ENCODE measurements around the gene MAST2. TPM values are rescaled to one million over a fixed set of nuclear protein-coding genes. Genes with fewer than 3 reads are reported as not detected.

Gene MAST2
- total and polyA plus RNA-seq, 2 donors (not counting 3 experiments of a cell fraction or from before 2014, with no cell fraction given), result 25.0 to 41.2 TPM

DNA sequence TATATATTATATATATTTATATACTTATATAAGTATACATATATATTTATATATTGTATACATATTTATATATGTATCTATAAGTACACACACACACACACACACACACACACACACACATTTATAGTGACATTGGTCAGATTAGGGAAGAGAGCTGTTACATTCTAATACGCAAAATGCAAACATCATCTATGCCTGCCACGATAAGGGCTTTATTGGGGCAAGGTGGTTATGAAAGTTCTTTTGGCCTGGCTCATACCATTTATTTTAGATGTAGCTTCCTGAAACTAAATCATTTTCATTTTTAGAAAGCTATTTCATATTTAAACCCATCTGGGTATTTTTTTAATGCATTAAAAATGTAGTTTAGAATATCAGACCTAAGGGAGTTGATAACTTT is 82.8 kb downstream of the MAST2 start:
- Histone ChIP-seq H3K9me3 (replicated peaks; ENCODE audit: control insufficient read depth, insufficient read depth, low read length) (no peaks in the 10 kb centered on the region), H3K36me3 (ENCODE audit: control insufficient read depth in 2 of 2, extremely low read depth in 1 of 2, insufficient read depth in 2 of 2, low read length in 2 of 2) (no peaks in the 10 kb centered on the region), H3K27me3 (ENCODE audit: control insufficient read depth in 2 of 2, insufficient read depth in 2 of 2, low read length in 2 of 2) (no peaks in the 10 kb centered on the region), H3K9ac (replicated peaks; ENCODE audit: extremely low read depth, insufficient read depth, low read length) (no peak overlapping the region), H4K20me1 (replicated peaks; ENCODE audit: control insufficient read depth, extremely low read depth, insufficient read depth, low read length) (no peaks in the 10 kb centered on the region), H2AFZ (ENCODE audit: low read depth, low read length) (no peak overlapping the region), H3K4me2 (ENCODE audit: insufficient read depth, low read length) (no peak overlapping the region), H3K27ac (ENCODE audit: insufficient read depth, low read depth, low read length) (no peak overlapping the region), H3K9me1 (replicated peaks; ENCODE audit: control insufficient read depth, extremely low read depth, insufficient read depth, low read length) (no peaks in the 10 kb centered on the region), H3K4me3 (replicated peaks in 1 of 3; ENCODE audit: insufficient read depth in 1 of 3, low read depth in 1 of 3, low read length in 3 of 3) (no peak overlapping the region), H3K4me1 (ENCODE audit: control insufficient read depth, extremely low read depth, insufficient read depth, low read length) (no peaks in the 10 kb centered on the region), H3K79me2 (ENCODE audit: control insufficient read depth, insufficient read depth, low read length) (peaks cover 9% of the 10 kb centered on the region)
- no peak for FAIRE-seq
- DNase-seq (ENCODE audit: low read depth, low spot score), result no peak
- ChIA-PET POLR2A (no interaction called here), CTCF (interaction anchor here (0.9 kb wide), 2 partner anchors 35 to 150 kb away, joined by 3 read pairs; no protein-coding TSS in a partner anchor)
- dilution Hi-C loops (cut with MboI; ENCODE audit: extremely low pct_ligation_motif_present, low sequenced_read_pairs), result no loop called here
- intact Hi-C loops (cut with micrococcal nuclease), result no loop called here
- TF ChIP-seq, protein P1, sequence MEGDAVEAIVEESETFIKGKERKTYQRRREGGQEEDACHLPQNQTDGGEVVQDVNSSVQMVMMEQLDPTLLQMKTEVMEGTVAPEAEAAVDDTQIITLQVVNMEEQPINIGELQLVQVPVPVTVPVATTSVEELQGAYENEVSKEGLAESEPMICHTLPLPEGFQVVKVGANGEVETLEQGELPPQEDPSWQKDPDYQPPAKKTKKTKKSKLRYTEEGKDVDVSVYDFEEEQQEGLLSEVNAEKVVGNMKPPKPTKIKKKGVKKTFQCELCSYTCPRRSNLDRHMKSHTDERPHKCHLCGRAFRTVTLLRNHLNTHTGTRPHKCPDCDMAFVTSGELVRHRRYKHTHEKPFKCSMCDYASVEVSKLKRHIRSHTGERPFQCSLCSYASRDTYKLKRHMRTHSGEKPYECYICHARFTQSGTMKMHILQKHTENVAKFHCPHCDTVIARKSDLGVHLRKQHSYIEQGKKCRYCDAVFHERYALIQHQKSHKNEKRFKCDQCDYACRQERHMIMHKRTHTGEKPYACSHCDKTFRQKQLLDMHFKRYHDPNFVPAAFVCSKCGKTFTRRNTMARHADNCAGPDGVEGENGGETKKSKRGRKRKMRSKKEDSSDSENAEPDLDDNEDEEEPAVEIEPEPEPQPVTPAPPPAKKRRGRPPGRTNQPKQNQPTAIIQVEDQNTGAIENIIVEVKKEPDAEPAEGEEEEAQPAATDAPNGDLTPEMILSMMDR (IDR thresholded peaks at IDR 0.05; ENCODE audit: extremely low read depth in 1 of 2, insufficient read depth in 1 of 2, low read depth in 1 of 2, low read length in 2 of 2), result no peak
- no peak for TF ChIP-seq FOS (IDR thresholded peaks at IDR 0.05; ENCODE audit: borderline replicate concordance, insufficient read depth, low read length)
- TF ChIP-seq POLR2AphosphoS5 (IDR thresholded peaks at IDR 0.05; ENCODE audit: insufficient read depth, low read depth, low read length), result no peak
- no peak for TF ChIP-seq POLR2A (IDR thresholded peaks at IDR 0.05; ENCODE audit: low read depth, low read length)
- TF ChIP-seq MYC (IDR thresholded peaks at IDR 0.05; ENCODE audit: low read depth, low read length), result no peak
- TF ChIP-seq, protein P2, sequence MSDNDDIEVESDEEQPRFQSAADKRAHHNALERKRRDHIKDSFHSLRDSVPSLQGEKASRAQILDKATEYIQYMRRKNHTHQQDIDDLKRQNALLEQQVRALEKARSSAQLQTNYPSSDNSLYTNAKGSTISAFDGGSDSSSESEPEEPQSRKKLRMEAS (IDR thresholded peaks at IDR 0.05; ENCODE audit: insufficient read depth, insufficient read length), result no peak
- no peak for TF ChIP-seq JUN (IDR thresholded peaks at IDR 0.05; ENCODE audit: borderline replicate concordance, insufficient read depth, insufficient read length, low read depth)
- no peak for TF ChIP-seq EZH2 (IDR thresholded peaks at IDR 0.05; ENCODE audit: borderline replicate concordance, low read depth, low read length, severe bottlenecking)
- TF ChIP-seq GATA2 (IDR thresholded peaks at IDR 0.05; ENCODE audit: insufficient read depth, insufficient read length, low read depth, low read length), result no peak
- no TSS peak for BruUV-seq (replicated peaks)

All from endothelial cell of umbilical vein (primary cell).